GM23338 (cell line): ENCODE measurements around the gene FAM120AOS. TPM values are rescaled to one million over a fixed set of nuclear protein-coding genes. Genes with fewer than 3 reads are reported as not detected.

Experiments used
- ATAC-seq: fragments of 200-7000 bp; cut with Tn5 transposase; 3 replicates; pipeline ENCODE4 v1.9.1; 2020
- DNase-seq: peaks from one replicate; pipeline ENCODE4 v3.0.0-alpha.2; 2015; ENCODE audit warnings: low spot score
- H2AFZ ChIP-seq: fragments of 200-600 bp; sonication (generic); 2 replicates; pipeline ENCODE4 v1.8.0; 2016; ENCODE audit warnings: antibody characterized with exemption, mild to moderate bottlenecking, moderate library complexity
- H3F3A ChIP-seq: fragments of 200-600 bp; sonication (generic); replicated peaks from 2 replicates; pipeline ENCODE4 v1.8.0; 2017; ENCODE audit warnings: antibody characterized with exemption, mixed run types, low read depth
- H3K27ac ChIP-seq: fragments of 200-600 bp; sonication (generic); 2 replicates; pipeline ENCODE4 v1.6.1; 2016; ENCODE audit warnings: low read depth
- H3K27me3 ChIP-seq: fragments of 200-600 bp; sonication (generic); 2 replicates; pipeline ENCODE4 v1.8.0; 2016; ENCODE audit warnings: mild to moderate bottlenecking, mixed run types, moderate library complexity; ENCODE audit not compliant: insufficient read depth
- H3K36me3 ChIP-seq: fragments of 200-600 bp; sonication (generic); 2 replicates; pipeline ENCODE4 v1.8.0; 2016; ENCODE audit warnings: mild to moderate bottlenecking; ENCODE audit not compliant: insufficient read depth
- H3K4me1 ChIP-seq: fragments of 200-600 bp; sonication (generic); 2 replicates; pipeline ENCODE4 v1.8.0; 2016; ENCODE audit warnings: mild to moderate bottlenecking, moderate library complexity; ENCODE audit not compliant: insufficient read depth
- H3K4me2 ChIP-seq: fragments of 200-600 bp; sonication (generic); 2 replicates; pipeline ENCODE4 v1.7.1; 2017; ENCODE audit warnings: mixed run types
- H3K4me3 ChIP-seq: fragments of 200-600 bp; sonication (generic); 2 replicates; pipeline ENCODE4 v1.6.1; 2016; ENCODE audit warnings: mixed run types
- H3K79me2 ChIP-seq: fragments of 200-600 bp; sonication (generic); replicated peaks from 2 replicates; pipeline ENCODE4 v1.8.0; 2017; ENCODE audit warnings: mild to moderate bottlenecking; ENCODE audit not compliant: insufficient read depth
- H3K9me2 ChIP-seq: fragments of 200-600 bp; sonication (generic); 2 replicates; pipeline ENCODE4 v1.8.0; 2017; ENCODE audit not compliant: insufficient read depth
- H4K20me1 ChIP-seq: fragments of 200-600 bp; sonication (generic); replicated peaks from 2 replicates; pipeline ENCODE4 v1.8.0; 2017; ENCODE audit warnings: mild to moderate bottlenecking; ENCODE audit not compliant: insufficient read depth
- H3K27ac Mint-ChIP-seq: 2 replicates; pipeline ENCODE4 v1.8.0; 2020; ENCODE audit warnings: inconsistent platforms, mild to moderate bottlenecking, moderate library complexity, mixed read lengths
- H3K27me3 Mint-ChIP-seq: 3 replicates; pipeline ENCODE4 v1.8.0; 2022; ENCODE audit warnings: low read depth, mild to moderate bottlenecking, moderate library complexity, mixed read lengths, inconsistent platforms; ENCODE audit not compliant: insufficient read depth, poor library complexity
- H3K36me3 Mint-ChIP-seq: 3 replicates; pipeline ENCODE4 v1.8.0; 2021; ENCODE audit warnings: low read depth, mild to moderate bottlenecking, inconsistent platforms, moderate library complexity, mixed read lengths
- H3K4me1 Mint-ChIP-seq: 3 replicates; pipeline ENCODE4 v1.8.0; 2020; ENCODE audit warnings: mild to moderate bottlenecking, inconsistent platforms, mixed read lengths
- H3K4me3 Mint-ChIP-seq: 3 replicates; pipeline ENCODE4 v1.8.0; 2021; ENCODE audit warnings: moderate library complexity, mild to moderate bottlenecking, inconsistent platforms, mixed read lengths
- H3K9me3 Mint-ChIP-seq: 3 replicates; pipeline ENCODE4 v1.8.0; 2020; ENCODE audit warnings: moderate library complexity, mild to moderate bottlenecking, inconsistent platforms, mixed read lengths
- NANOG ChIP-seq: IDR thresholded peaks from 2 replicates; pipeline ENCODE4 v1.6.1; 2016; ENCODE audit warnings: antibody characterized with exemption, borderline replicate concordance
- POLR2AphosphoS5 ChIP-seq: IDR thresholded peaks from 2 replicates; pipeline ENCODE4 v1.6.1; 2016; ENCODE audit warnings: antibody characterized with exemption, low read depth
- ZNF331 ChIP-seq: fragments of 250-450 bp; sonication (Bioruptor Pico); IDR thresholded peaks from 2 replicates; pipeline ENCODE4 v1.5.0; 2020; ENCODE audit warnings: low read depth, mild to moderate bottlenecking, moderate library complexity
- polyA plus RNA-seq: library from polyadenylated mRNA; unstranded; fragments of >200 nt; fragmentation: Nextera tagmentation; extraction: Ambion mirVana; gene quantifications from 2 replicates; pipeline ENCODE4 v1.2.1, GENCODE V29; 2016
- total RNA-seq: library from RNA; depleted of rRNA; stranded (reverse); fragments of >200 nt; shearing (Covaris generic); gene quantifications from 2 replicates; pipeline ENCODE4 v1.2.3, GENCODE V29; 2014
- TF ChIP-seq, protein P1 (sequence below), 2 experiments: fragments of 200-600 bp in 1 of 2; sonication (generic) in 1 of 2; conservative IDR thresholded peaks; 2 replicates each; pipeline versions ENCODE4 v1.5.1 to v1.6.1; 2016 to 2017; ENCODE audit warnings: antibody characterized with exemption in 2 of 2, low read depth in 2 of 2, mild to moderate bottlenecking in 2 of 2, moderate library complexity in 1 of 2
- TF ChIP-seq, protein P2 (sequence below): fragments of 250-450 bp; sonication (Bioruptor Pico); IDR thresholded peaks from 2 replicates; pipeline ENCODE4 v1.5.0; 2020; ENCODE audit warnings: mild to moderate bottlenecking, moderate library complexity

Gene FAM120AOS
- total and polyA plus RNA-seq, 2 experiments from 2014 or later, result 31.5 to 40.4 TPM

DNA sequence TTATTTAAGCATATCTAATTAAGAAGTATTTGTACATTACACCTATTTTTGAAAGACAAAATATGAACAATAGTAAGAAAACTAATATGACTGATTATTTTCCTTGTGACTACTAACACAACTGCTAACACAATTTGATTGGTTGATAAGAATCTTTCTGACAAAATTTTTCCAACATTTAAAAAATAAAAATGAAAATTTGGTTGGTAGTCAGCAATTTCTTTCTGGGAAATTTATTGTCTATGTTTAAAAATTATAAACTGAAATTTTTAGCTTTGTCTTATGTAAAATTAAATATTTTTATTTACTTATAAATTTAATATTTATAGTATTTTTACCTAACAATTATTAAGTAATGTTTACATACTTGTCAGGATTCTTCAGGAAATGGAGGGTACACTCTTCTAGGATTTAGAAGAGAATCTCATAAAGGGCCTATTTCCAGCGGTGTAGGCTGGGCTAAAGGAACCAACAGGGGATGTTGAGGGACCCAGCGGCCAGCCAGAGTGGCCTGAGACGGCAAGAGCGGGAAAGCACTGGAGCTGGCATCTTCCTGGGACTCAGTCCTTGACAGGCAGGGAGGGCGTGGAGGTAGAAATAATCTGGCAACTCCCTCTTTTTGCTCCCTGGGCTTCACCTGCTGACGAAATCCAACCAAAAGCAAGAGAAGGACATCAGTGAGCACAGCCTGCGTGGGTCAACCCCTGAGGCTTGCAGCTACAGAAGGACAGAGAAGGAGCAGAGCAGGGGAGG, 16.6 kb downstream of the FAM120AOS start:
- Mint-ChIP-seq H3K27me3 (peaks cover 6% of the 10 kb centered on the region), H3K4me3 (no peak overlapping the region), H3K9me3 (no peaks in the 10 kb centered on the region), H3K36me3 (no peaks in the 10 kb centered on the region), H3K27ac (no peak overlapping the region), H3K4me1 (peaks cover 8% of the 10 kb centered on the region)
- Histone ChIP-seq H3K27me3 (no peaks in the 10 kb centered on the region), H4K20me1 (no peaks in the 10 kb centered on the region), H3K79me2 (no peaks in the 10 kb centered on the region), H3K4me3 (no peak overlapping the region), H3K4me2 (no peak overlapping the region), H3K27ac (no peak overlapping the region), H3K9me2 (no peaks in the 10 kb centered on the region), H2AFZ (0 out of 2 replicates have a peak overlapping the region, but pooled peaks have one; percentile 35), H3K36me3 (no peaks in the 10 kb centered on the region), H3F3A (no peaks in the 10 kb centered on the region), H3K4me1 (0 out of 2 replicates have a peak, but pooled peaks cover 4% of the 10 kb centered on the region)
- no peak for TF ChIP-seq POLR2AphosphoS5
- TF ChIP-seq NANOG, result no peak
- TF ChIP-seq, protein P1, sequence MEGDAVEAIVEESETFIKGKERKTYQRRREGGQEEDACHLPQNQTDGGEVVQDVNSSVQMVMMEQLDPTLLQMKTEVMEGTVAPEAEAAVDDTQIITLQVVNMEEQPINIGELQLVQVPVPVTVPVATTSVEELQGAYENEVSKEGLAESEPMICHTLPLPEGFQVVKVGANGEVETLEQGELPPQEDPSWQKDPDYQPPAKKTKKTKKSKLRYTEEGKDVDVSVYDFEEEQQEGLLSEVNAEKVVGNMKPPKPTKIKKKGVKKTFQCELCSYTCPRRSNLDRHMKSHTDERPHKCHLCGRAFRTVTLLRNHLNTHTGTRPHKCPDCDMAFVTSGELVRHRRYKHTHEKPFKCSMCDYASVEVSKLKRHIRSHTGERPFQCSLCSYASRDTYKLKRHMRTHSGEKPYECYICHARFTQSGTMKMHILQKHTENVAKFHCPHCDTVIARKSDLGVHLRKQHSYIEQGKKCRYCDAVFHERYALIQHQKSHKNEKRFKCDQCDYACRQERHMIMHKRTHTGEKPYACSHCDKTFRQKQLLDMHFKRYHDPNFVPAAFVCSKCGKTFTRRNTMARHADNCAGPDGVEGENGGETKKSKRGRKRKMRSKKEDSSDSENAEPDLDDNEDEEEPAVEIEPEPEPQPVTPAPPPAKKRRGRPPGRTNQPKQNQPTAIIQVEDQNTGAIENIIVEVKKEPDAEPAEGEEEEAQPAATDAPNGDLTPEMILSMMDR (conservative IDR thresholded peaks at IDR 0.05; ENCODE audit: low read depth in 2 of 2), result no peak
- no peak for TF ChIP-seq ZNF331 (CRISPR knock-in tag)
- TF ChIP-seq, protein P2, sequence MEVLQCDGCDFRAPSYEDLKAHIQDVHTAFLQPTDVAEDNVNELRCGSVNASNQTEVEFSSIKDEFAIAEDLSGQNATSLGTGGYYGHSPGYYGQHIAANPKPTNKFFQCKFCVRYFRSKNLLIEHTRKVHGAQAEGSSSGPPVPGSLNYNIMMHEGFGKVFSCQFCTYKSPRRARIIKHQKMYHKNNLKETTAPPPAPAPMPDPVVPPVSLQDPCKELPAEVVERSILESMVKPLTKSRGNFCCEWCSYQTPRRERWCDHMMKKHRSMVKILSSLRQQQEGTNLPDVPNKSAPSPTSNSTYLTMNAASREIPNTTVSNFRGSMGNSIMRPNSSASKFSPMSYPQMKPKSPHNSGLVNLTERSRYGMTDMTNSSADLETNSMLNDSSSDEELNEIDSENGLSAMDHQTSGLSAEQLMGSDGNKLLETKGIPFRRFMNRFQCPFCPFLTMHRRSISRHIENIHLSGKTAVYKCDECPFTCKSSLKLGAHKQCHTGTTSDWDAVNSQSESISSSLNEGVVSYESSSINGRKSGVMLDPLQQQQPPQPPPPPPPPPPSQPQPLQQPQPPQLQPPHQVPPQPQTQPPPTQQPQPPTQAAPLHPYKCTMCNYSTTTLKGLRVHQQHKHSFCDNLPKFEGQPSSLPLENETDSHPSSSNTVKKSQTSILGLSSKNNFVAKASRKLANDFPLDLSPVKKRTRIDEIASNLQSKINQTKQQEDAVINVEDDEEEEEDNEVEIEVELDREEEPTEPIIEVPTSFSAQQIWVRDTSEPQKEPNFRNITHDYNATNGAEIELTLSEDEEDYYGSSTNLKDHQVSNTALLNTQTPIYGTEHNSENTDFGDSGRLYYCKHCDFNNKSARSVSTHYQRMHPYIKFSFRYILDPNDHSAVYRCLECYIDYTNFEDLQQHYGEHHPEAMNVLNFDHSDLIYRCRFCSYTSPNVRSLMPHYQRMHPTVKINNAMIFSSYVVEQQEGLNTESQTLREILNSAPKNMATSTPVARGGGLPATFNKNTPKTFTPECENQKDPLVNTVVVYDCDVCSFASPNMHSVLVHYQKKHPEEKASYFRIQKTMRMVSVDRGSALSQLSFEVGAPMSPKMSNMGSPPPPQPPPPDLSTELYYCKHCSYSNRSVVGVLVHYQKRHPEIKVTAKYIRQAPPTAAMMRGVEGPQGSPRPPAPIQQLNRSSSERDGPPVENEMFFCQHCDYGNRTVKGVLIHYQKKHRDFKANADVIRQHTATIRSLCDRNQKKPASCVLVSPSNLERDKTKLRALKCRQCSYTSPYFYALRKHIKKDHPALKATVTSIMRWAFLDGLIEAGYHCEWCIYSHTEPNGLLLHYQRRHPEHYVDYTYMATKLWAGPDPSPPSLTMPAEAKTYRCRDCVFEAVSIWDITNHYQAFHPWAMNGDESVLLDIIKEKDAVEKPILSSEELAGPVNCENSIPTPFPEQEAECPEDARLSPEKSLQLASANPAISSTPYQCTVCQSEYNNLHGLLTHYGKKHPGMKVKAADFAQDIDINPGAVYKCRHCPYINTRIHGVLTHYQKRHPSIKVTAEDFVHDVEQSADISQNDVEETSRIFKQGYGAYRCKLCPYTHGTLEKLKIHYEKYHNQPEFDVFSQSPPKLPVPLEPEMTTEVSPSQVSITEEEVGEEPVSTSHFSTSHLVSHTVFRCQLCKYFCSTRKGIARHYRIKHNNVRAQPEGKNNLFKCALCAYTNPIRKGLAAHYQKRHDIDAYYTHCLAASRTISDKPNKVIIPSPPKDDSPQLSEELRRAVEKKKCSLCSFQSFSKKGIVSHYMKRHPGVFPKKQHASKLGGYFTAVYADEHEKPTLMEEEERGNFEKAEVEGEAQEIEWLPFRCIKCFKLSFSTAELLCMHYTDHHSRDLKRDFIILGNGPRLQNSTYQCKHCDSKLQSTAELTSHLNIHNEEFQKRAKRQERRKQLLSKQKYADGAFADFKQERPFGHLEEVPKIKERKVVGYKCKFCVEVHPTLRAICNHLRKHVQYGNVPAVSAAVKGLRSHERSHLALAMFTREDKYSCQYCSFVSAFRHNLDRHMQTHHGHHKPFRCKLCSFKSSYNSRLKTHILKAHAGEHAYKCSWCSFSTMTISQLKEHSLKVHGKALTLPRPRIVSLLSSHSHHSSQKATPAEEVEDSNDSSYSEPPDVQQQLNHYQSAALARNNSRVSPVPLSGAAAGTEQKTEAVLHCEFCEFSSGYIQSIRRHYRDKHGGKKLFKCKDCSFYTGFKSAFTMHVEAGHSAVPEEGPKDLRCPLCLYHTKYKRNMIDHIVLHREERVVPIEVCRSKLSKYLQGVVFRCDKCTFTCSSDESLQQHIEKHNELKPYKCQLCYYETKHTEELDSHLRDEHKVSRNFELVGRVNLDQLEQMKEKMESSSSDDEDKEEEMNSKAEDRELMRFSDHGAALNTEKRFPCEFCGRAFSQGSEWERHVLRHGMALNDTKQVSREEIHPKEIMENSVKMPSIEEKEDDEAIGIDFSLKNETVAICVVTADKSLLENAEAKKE (CRISPR knock-in tag), result no peak
- DNase-seq (peak; percentile 49), ATAC-seq (peak; percentile 68)
